Measurements from ENCODE around the gene MEOX1. TPM values are rescaled to one million over a fixed set of nuclear protein-coding genes. Genes with fewer than 3 reads are reported as not detected.

Gene MEOX1
- total RNA-seq, 1 experiment from 2014 or later = not detected

DNA sequence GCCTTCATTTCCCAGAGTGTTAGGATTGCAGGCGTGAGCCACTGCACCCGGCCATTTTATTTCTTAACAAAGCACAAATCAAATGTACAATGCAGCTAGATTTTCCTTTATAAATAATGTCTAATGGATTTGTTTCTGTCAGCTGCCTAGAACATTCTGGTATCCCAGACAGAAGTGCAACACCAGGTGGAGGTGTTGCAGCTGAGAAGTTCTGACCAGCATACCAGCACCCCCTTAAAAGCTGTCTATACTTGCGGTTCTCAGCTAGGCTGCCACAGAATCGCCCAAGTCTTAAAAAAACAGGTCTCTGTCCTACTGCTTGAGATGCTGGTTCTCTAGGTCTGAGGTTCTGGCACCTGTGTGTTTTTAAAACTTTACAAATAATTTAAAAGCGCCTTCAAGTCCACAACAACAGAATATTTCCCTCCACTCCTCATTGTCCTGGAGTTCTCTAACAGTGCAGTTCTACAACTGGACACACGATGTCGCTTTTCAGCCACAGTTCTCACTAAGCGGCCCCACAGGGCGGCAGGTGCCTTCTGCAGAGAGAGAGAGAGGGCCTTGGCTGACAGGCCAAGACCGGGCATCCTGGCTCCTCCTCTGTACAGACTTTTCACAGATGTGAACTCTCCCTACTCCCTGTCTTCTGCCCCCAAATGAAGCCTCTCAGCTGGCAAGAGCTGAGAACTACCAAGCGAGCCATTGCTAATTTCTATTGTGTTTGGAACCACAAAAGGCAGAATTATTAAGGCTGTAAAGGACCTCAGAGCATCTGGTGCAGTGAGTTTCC is 32.6 kb upstream of the MEOX1 start:
- H4K20me1 ChIP-seq (ENCODE audit: control insufficient read depth, insufficient read depth, insufficient read length) = no peaks in the 10 kb centered on the region
- H3K23ac ChIP-seq (ENCODE audit: insufficient read length, low read depth, low read length) = no peak overlapping the region
- no peak overlapping the region for H4K5ac ChIP-seq (ENCODE audit: insufficient read length, low read depth, low read length)
- peak overlapping the region; percentile 81 for H3K18ac ChIP-seq (ENCODE audit: insufficient read length, low read depth, low read length)
- no peak overlapping the region for H3K4me2 ChIP-seq (ENCODE audit: insufficient read depth, insufficient read length, low read length)
- Mint-ChIP-seq H3K27ac (peak overlapping the region in 2 of 3 experiments; percentile 26 to 90; a peak in 2 of 7 replicates), H3K4me3 (peak overlapping the region in 1 of 2 experiments; percentile 2; a peak in 1 of 5 replicates), H3K27me3 (ENCODE audit: low read depth) (peaks cover 3% of the 10 kb centered on the region; the same call in 1 of the 2 replicates), H3K36me3 (ENCODE audit: insufficient read depth in 1 of 3, low read depth in 3 of 3) (no peaks in the 10 kb centered on the region), H3K4me1 (peaks cover 16 to 27% of the 10 kb centered on the region in 2 experiments), H3K9me3 (no peaks in the 10 kb centered on the region)
- H2BK15ac ChIP-seq (ENCODE audit: low read depth, low read length) = no peak overlapping the region
- H3K4me1 ChIP-seq (ENCODE audit: insufficient read depth, low read length) = no peaks in the 10 kb centered on the region
- H3K9me3 ChIP-seq (ENCODE audit: control insufficient read depth, low read depth, low read length) = no peaks in the 10 kb centered on the region
- peak overlapping the region; percentile 72 for H2AFZ ChIP-seq (ENCODE audit: low read length)
- H4K8ac ChIP-seq (replicated peaks; ENCODE audit: insufficient read length, low read depth, low read length) = no peak overlapping the region
- H3K79me2 ChIP-seq (ENCODE audit: insufficient read depth, low read length) = no peaks in the 10 kb centered on the region
- H2AK5ac ChIP-seq (ENCODE audit: insufficient read length, low read length) = no peak overlapping the region
- no peaks in the 10 kb centered on the region for H3K79me1 ChIP-seq (ENCODE audit: insufficient read depth, low read depth, low read length, poor library complexity, severe bottlenecking)
- DNase-seq = peak; percentile 92
- TF ChIP-seq, protein P1, sequence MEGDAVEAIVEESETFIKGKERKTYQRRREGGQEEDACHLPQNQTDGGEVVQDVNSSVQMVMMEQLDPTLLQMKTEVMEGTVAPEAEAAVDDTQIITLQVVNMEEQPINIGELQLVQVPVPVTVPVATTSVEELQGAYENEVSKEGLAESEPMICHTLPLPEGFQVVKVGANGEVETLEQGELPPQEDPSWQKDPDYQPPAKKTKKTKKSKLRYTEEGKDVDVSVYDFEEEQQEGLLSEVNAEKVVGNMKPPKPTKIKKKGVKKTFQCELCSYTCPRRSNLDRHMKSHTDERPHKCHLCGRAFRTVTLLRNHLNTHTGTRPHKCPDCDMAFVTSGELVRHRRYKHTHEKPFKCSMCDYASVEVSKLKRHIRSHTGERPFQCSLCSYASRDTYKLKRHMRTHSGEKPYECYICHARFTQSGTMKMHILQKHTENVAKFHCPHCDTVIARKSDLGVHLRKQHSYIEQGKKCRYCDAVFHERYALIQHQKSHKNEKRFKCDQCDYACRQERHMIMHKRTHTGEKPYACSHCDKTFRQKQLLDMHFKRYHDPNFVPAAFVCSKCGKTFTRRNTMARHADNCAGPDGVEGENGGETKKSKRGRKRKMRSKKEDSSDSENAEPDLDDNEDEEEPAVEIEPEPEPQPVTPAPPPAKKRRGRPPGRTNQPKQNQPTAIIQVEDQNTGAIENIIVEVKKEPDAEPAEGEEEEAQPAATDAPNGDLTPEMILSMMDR (conservative IDR thresholded peaks at IDR 0.05) = peak; percentile 94
- H2BK5ac ChIP-seq (ENCODE audit: insufficient read length, low read length) = no peak overlapping the region
- H3T11ph ChIP-seq (ENCODE audit: low read length) = no peak overlapping the region
- H2BK12ac ChIP-seq (ENCODE audit: insufficient read length, low read depth, low read length) = no peak overlapping the region
- no peak overlapping the region for H3K4ac ChIP-seq (ENCODE audit: low read depth, low read length)
- H2BK120ac ChIP-seq (ENCODE audit: low read depth, low read length, poor library complexity, severe bottlenecking) = no peak overlapping the region
- no peak overlapping the region for H3K27ac ChIP-seq (ENCODE audit: insufficient read length, low read depth, low read length)
- no peak overlapping the region for H3K9ac ChIP-seq (ENCODE audit: extremely low read depth, insufficient read length, low read length)
- no peak overlapping the region for H4K91ac ChIP-seq (ENCODE audit: insufficient read length, low read depth, low read length)
- WGBS (ENCODE audit: extremely low coverage, insufficient read length, low lambda C conversion rate) = no CpG with 5 or more reads among the region's 11 CpGs
- H2BK20ac ChIP-seq (ENCODE audit: low read depth, low read length, poor library complexity, severe bottlenecking) = no peak overlapping the region
- H3K27me3 ChIP-seq (ENCODE audit: insufficient read depth, low read length) = no peaks in the 10 kb centered on the region
- H3K23me2 ChIP-seq (ENCODE audit: insufficient read length, low read depth, low read length, poor library complexity, severe bottlenecking) = no peaks in the 10 kb centered on the region
- no peak overlapping the region for H3K14ac ChIP-seq (ENCODE audit: insufficient read depth, low read length)
- no peak overlapping the region for H3K56ac ChIP-seq (ENCODE audit: insufficient read length, low read depth, low read length)
